Measurements from ENCODE around the gene FPR2. TPM values are rescaled to one million over a fixed set of nuclear protein-coding genes. Genes with fewer than 3 reads are reported as not detected.

Gene FPR2
- total and polyA plus RNA-seq, 4 donors: 0.79 to 234 (median 28.8) TPM

GRCh38 chr19:51816711-51817110, 55.7 kb downstream of the FPR2 start:
- Histone ChIP-seq H3K27me3 (ENCODE audit: control insufficient read depth in 3 of 3, insufficient read depth in 3 of 3, low read length in 2 of 3) (peaks cover 0 to 4% (median 0%) of the 10 kb centered on the region in 3 donors), H3K9me3 (ENCODE audit: control insufficient read depth in 4 of 4, insufficient read depth in 3 of 4, low read length in 3 of 4) (peaks cover 0 to 19% (median 0%) of the 10 kb centered on the region in 4 donors), H3K9ac (ENCODE audit: insufficient read depth in 1 of 2, low read length in 2 of 2) (no peak overlapping the region), H3K4me3 (no peak overlapping the region), H3K4me1 (ENCODE audit: control insufficient read depth in 5 of 5, insufficient read depth in 5 of 5, low read length in 5 of 5) (no peaks in the 10 kb centered on the region), H3K36me3 (ENCODE audit: control insufficient read depth in 4 of 4, insufficient read depth in 4 of 4, low read length in 4 of 4) (no peaks in the 10 kb centered on the region), H3K27ac (ENCODE audit: low read depth in 1 of 2, low read length in 1 of 2) (no peak overlapping the region)
- ATAC-seq (ENCODE audit: insufficient read depth, low FRiP score) (no peak), DNase-seq (no peak)
- WGBS, 2 donors: 89 to 93% methylated on average over 1 of the region's 1 CpG
- no peak for TF ChIP-seq CTCF (IDR thresholded peaks at IDR 0.05; ENCODE audit: control extremely low read depth, extremely low read depth)

DNA sequence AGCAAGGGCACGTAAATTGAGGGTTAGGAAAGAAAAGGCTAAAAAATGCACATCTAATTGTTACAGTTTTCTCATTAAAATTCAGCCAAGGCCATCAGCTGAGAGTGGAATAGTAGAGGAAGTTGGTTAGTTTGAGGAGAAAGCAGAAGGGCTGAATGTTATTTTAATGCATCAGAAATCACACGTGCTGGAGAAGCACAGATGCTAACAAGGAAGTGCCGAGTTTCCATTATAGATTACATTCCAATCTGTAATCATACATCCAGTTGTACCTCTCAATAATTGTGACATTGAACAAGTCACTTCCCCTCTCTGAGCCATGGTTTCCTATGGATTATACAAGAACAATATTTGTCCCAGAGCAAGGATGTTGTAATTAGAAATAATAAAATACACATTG, 59.0 kb downstream of the FPR2 start:
- no peaks in the 10 kb centered on the region for H3K4me1 ChIP-seq (ENCODE audit: control insufficient read depth in 5 of 5, insufficient read depth in 5 of 5, low read length in 5 of 5)
- no peak for TF ChIP-seq CTCF (IDR thresholded peaks at IDR 0.05; ENCODE audit: control extremely low read depth, extremely low read depth)
- H3K36me3 ChIP-seq (ENCODE audit: control insufficient read depth in 4 of 4, insufficient read depth in 4 of 4, low read length in 4 of 4): no peaks in the 10 kb centered on the region
- no peak for DNase-seq
- H3K27me3 ChIP-seq (ENCODE audit: control insufficient read depth in 3 of 3, insufficient read depth in 3 of 3, low read length in 2 of 3): peaks cover 0 to 4% (median 0%) of the 10 kb centered on the region in 3 donors
- 48 to 57% methylated on average over 3 of the region's 3 CpGs for WGBS, 2 donors
- no peak overlapping the region for H3K4me3 ChIP-seq
- H3K9me3 ChIP-seq (ENCODE audit: control insufficient read depth in 4 of 4, insufficient read depth in 3 of 4, low read length in 3 of 4): peaks cover 0 to 16% (median 0%) of the 10 kb centered on the region in 4 donors
- ATAC-seq (ENCODE audit: insufficient read depth, low FRiP score): no peak
- no peak overlapping the region for H3K27ac ChIP-seq (ENCODE audit: low read depth in 1 of 2, low read length in 1 of 2)
- no peak overlapping the region for H3K9ac ChIP-seq (ENCODE audit: insufficient read depth in 1 of 2, low read length in 2 of 2)

Other genes with a start within 250 kb of the FPR2 start
- gene SIGLEC6, start 229.5 kb upstream of the FPR2 start, total RNA-seq: 1 to 10 TPM in 1 of 2 donors, under 1 TPM in 1; 0.23 to 5.3 TPM
- gene SIGLEC6, start 229.5 kb upstream of the FPR2 start, polyA plus RNA-seq: under 1 TPM; 0.37 to 0.53 TPM
- gene ZNF175, start 189.9 kb upstream of the FPR2 start, total RNA-seq: 10 to 100 TPM in 1 of 2 donors, 1 to 10 TPM in 1; 8.4 to 11.4 TPM
- gene ZNF175, start 189.9 kb upstream of the FPR2 start, polyA plus RNA-seq: 1 to 10 TPM; 2.5 to 3.3 TPM
- gene SIGLEC5, start 130.8 kb upstream of the FPR2 start, total RNA-seq: 1 to 10 TPM; 1.6 to 2.2 TPM
- gene SIGLEC5, start 130.8 kb upstream of the FPR2 start, polyA plus RNA-seq: not detected
- 10 to 100 TPM in 1 of 2 donors, 1 to 10 TPM in 1; 2.7 to 46.4 TPM for gene SIGLEC14, start 114.4 kb upstream of the FPR2 start, total RNA-seq
- gene SIGLEC14, start 114.4 kb upstream of the FPR2 start, polyA plus RNA-seq: 100 to 1,000 TPM in 1 of 2 donors, 1 to 10 TPM in 1; 2.9 to 101 TPM
- 10 to 100 TPM in 1 of 2 donors, 1 to 10 TPM in 1; 7.0 to 19.7 TPM for gene SPACA6, start 67.8 kb upstream of the FPR2 start, total RNA-seq
- 10 to 100 TPM in 1 of 2 donors, 1 to 10 TPM in 1; 9.8 to 20.7 TPM for gene SPACA6, start 67.8 kb upstream of the FPR2 start, polyA plus RNA-seq
- 1 to 10 TPM in 1 of 2 donors, under 1 TPM in 1; 0.64 to 1.8 TPM for gene HAS1, start 37.2 kb upstream of the FPR2 start, total RNA-seq
- 1 to 10 TPM in 1 of 2 donors, under 1 TPM in 1; 0.52 to 7.2 TPM for gene HAS1, start 37.2 kb upstream of the FPR2 start, polyA plus RNA-seq
- gene FPR1, start 9.3 kb upstream of the FPR2 start, total RNA-seq: 10 to 100 TPM; 21.4 to 76.1 TPM
- 100 to 1,000 TPM in 1 of 2 donors, 1 to 10 TPM in 1; 2.8 to 558 TPM for gene FPR1, start 9.3 kb upstream of the FPR2 start, polyA plus RNA-seq
- 10 to 100 TPM in 1 of 2 donors, 1 to 10 TPM in 1; 5.5 to 19.1 TPM for gene FPR3, start 34.0 kb downstream of the FPR2 start, total RNA-seq
- 10 to 100 TPM in 1 of 2 donors, 1 to 10 TPM in 1; 6.6 to 15.8 TPM for gene FPR3, start 34.0 kb downstream of the FPR2 start, polyA plus RNA-seq
- 10 to 100 TPM in 1 of 2 donors, 1 to 10 TPM in 1; 6.3 to 39.2 TPM for gene ZNF577, start 126.8 kb downstream of the FPR2 start, total RNA-seq
- gene ZNF577, start 126.8 kb downstream of the FPR2 start, polyA plus RNA-seq: 10 to 100 TPM in 1 of 2 donors, 1 to 10 TPM in 1; 5.0 to 13.1 TPM
- 10 to 100 TPM in 1 of 2 donors, 1 to 10 TPM in 1; 9.1 to 22.1 TPM for gene ZNF649, start 143.8 kb downstream of the FPR2 start, total RNA-seq
- 1 to 10 TPM; 4.6 to 4.9 TPM for gene ZNF649, start 143.8 kb downstream of the FPR2 start, polyA plus RNA-seq
- gene ZNF613, start 166.3 kb downstream of the FPR2 start, total RNA-seq: 10 to 100 TPM in 1 of 2 donors, 1 to 10 TPM in 1; 5.1 to 10.1 TPM
- 1 to 10 TPM; 2.8 to 2.9 TPM for gene ZNF613, start 166.3 kb downstream of the FPR2 start, polyA plus RNA-seq
- gene ZNF350, start 225.7 kb downstream of the FPR2 start, total RNA-seq: 10 to 100 TPM in 1 of 2 donors, 1 to 10 TPM in 1; 8.7 to 14.4 TPM
- gene ZNF350, start 225.7 kb downstream of the FPR2 start, polyA plus RNA-seq: 1 to 10 TPM; 7.3 to 8.2 TPM
- gene ZNF615, start 247.0 kb downstream of the FPR2 start, total RNA-seq: 10 to 100 TPM in 1 of 2 donors, 1 to 10 TPM in 1; 7.5 to 39.9 TPM
- 1 to 10 TPM; 3.0 to 3.4 TPM for gene ZNF615, start 247.0 kb downstream of the FPR2 start, polyA plus RNA-seq